HT1080 (cell line): Measurements from ENCODE around the gene SRGAP3. TPM values are rescaled to one million over a fixed set of nuclear protein-coding genes. Genes with fewer than 3 reads are reported as not detected.
"Not testable (repeated sequence)": the region's sequence is repeated elsewhere in the genome, so short reads cannot be mapped to it uniquely, and the experiment has no call there.

Experiments used
- DNase-seq: peaks from one replicate; pipeline ENCODE4 v3.0.0-alpha.2; 2015; ENCODE audit warnings: low read depth
- polyA plus RNA-seq, 2 experiments: library from polyadenylated mRNA; depleted of rRNA; stranded (reverse); fragments of >200 nt; gene quantifications; 2 replicates each; pipeline ENCODE4 v1.2.3, GENCODE V29; 2015
- total RNA-seq: library from RNA; depleted of rRNA; stranded (reverse); fragments of >200 nt; shearing (Covaris generic); gene quantifications from 2 replicates; pipeline ENCODE4 v1.2.3, GENCODE V29; 2014; rRNA removed

SRGAP3 gene
- 0.37 and 0.69 TPM in 2 replicates for total RNA-seq
- 1.1 and 4.0 TPM in 2 replicates for polyA plus RNA-seq (2015; cell fraction: cytosol; rRNA removed)
- 3.5 and 6.0 TPM in 2 replicates for polyA plus RNA-seq (2015; cell fraction: nucleus; rRNA removed)

DNA sequence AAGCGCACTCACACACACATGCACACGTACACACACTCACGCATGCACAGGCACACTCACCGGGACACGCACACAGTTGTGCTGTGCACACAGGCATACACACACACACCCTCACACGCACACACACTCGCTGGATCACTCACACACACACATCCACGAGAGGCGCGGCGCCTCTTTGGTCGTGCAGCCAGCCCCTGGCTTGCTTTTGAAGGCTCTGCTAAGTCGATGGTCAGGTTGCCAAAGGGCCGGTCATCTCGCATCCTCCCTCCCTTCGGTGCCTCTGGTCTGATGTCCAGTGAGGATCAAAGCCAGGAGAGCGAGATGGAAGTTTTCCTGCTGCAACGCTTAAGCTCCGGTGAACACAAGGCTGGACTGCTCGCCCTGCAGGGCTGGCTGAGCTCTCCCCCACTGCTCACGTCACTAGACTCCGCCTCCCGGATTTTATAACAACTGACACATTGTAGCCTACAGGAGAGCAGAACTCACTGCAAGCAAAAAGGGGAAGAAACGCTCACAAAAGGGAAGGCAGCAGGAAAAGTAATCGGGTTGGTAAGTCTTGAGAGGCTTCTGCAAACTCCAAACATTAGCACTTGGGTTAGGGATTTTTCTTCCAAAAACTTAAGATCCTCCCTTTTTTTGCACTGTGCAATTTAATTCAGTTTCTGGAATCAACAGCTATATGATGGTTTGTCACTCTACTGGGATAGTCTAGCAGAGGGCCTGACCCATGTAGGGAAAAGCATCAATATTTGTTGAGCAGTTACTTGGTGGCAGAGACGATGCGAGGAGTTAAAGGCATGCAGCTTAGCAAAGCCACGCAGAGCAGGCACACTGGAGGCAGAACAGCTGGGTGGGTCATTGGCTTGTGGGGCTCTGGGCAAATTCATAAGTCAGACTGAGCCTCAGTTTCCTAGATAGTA, at the start of gene SRGAP3:
TSS of gene SRGAP3 (minus strand) at position 374 of the 920 bp plus-strand sequence. CDS start 695 bp downstream, outside the sequence.
- DNase-seq = peak; percentile 87

DNA sequence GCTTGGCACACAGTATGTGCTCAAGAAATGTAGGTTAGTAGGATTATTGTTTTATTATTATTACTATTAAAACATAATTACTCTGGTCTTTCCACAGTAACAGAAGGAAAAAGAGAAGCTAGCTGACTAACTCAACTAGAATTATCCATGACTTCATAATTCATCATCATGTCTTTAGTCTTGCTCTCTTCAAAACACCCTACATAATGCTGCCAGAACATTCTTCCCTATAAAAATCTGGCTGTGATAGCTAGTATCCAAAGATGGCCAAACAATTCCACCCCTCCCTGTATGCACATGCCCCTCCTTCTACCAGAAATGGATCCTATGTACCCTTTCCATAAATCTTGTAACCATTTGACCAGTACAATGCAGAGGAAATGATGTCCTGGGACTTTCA, 48.8 kb upstream of the SRGAP3 start:
- DNase-seq = no peak

DNA sequence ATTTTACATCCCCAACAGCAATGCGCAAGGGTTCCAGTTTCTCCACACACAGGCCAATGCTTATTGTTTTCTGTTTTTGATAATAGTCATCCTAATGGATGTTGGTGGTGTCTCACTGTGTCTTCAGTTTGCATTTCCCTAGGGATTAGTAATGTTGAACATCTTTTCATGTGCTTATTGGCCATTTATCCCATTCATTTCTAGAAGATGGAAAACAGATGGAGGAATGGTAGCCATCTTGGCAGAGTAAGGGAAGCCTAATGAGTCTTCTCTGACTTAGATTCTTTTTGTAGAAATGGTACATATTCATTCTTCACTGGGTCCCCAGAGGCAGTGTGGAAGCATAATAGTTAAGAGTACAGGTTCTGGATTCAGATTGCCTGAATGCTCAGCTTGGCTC, 46.8 kb upstream of the SRGAP3 start:
- DNase-seq = no peak

DNA sequence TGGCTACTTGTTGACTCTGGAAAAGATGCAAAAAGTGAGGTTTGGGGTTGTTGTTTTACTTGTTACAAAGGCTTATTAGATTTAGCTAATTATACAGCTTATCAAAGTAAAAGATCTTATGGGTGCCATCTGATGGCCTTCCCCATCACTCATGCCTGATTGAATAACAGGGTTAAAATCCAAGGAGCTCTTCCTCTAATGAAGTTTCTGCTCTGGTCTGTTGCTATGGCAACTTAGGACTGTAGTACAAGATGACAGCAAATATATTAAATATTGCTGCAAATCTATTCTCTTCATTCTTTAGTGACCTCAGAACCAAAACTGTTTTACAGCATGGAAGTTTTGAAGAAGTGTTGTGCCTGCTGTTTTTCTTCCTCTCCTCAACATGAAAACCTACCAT, 45.6 kb upstream of the SRGAP3 start:
- no peak for DNase-seq

DNA sequence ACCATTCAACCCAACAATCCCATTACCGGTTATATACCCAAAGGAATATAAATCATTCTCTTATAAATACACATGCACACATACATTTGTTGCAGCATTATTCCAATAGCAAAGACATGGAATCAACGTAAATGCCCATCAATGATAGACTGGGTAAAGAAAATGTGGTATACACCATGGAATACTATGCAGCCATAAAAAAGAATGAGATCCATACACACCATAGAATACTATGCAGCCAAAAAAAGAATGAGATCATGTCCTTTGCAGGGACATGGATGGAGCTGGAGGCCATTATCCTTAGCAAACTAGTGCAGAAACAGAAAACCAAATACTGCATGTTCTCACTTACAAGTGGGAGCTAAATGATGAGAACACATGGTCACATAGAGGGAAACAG, 44.5 kb upstream of the SRGAP3 start:
- DNase-seq = not testable (repeated sequence)

DNA sequence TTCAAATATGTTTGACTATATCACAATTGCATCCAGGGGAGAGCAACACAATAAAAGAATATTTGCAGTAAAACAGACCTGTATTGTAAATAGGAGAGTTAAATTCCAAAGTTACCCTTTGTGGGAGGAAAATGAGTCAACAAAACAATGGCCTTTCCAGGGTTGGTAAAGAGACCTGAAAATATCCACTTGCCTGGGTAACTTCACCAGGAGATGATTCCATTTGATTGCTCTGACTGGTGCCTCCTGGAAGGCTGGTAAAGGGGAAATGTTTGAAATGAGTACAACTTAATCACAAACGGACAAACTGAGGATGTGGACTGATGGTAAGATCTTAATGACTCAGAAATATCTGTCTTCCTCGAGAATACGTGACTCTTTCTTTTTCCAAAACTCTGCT, 43.6 kb upstream of the SRGAP3 start:
- DNase-seq = peak; percentile 20

DNA sequence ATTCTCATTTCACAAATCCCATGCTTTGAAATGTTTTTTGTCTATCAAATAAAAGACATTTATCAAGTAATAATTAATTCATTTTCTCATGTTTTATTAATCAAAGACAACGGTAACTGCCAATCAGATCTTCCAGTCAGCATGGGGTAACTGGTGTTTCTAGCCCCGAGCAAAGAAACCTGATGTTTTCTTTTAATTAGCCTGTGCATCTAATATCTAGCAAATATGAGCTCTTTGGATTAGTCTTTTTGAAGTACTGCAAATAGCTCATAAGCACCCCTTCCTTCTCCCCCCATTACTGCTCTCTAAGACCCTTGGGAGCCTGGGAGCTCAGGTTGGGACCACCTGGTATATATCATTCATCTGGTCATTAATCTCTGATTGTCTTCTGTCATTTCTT, 43.1 kb upstream of the SRGAP3 start:
- DNase-seq = no peak

DNA sequence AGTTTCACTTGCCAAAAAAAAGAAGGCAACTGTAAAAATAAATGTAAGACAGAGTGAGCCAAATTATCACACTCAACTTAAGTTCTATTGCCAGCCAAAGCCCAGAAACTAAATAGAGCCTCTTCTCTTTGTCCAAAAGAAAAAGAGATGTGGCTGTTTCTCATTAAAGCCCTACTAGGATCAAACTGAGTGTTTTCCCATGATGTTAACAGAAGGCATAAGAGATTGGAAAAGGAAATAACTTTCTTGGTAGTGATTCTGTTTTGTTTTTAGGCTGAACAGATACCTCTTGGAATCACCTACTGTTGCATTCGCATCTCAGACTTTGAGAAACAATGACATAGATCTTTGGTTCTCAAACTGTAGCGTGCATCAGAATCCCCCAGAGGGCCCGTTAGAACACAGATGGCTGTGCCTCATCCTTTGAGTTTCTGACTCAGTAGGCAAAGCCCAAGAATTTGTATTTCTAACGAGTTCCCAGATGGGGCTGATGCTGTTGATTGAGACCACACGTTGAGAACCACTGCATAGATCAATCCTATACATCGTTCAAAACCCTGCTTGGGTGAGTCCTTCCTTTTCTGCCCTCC, 42.5 kb upstream of the SRGAP3 start:
- no peak for DNase-seq

DNA sequence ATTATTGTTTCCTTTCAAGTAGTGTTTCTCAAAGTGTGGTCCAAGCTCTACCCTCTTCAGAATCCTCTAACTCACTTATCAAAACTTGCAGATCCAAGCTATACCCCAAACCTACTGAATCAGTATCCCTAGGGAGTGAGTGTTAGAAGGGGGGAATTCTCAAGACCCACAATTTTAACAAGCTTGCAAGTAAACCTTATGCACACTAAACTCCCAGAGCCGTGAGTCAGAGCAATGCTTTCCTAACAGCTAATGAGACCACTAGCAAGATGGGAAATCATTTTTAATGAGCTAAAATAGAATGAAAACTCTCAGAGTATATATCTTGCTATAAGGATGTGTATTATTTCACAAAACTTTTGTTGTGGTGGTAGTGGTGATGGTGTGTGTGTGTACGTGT, 41.1 kb upstream of the SRGAP3 start:
- no peak for DNase-seq

DNA sequence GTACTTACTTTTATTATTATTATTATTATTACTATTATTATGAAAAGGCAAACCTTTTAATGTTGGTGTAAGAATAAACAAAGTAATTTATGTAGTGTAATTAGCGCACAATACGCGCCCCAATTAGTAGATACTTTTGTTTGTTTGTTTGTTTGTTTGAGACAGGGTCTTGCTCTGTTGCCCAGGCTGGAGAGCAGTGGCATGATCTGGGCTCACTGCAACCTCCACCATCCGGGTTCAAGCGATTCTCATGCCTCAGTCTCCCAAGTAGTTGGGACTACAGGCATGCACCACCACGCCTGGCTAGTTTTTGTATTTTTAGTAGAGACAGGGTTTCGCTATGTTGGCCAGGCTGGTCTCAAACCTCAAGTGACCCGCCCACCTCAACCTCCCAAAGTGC, 32.1 kb upstream of the SRGAP3 start:
- not testable (repeated sequence) for DNase-seq

DNA sequence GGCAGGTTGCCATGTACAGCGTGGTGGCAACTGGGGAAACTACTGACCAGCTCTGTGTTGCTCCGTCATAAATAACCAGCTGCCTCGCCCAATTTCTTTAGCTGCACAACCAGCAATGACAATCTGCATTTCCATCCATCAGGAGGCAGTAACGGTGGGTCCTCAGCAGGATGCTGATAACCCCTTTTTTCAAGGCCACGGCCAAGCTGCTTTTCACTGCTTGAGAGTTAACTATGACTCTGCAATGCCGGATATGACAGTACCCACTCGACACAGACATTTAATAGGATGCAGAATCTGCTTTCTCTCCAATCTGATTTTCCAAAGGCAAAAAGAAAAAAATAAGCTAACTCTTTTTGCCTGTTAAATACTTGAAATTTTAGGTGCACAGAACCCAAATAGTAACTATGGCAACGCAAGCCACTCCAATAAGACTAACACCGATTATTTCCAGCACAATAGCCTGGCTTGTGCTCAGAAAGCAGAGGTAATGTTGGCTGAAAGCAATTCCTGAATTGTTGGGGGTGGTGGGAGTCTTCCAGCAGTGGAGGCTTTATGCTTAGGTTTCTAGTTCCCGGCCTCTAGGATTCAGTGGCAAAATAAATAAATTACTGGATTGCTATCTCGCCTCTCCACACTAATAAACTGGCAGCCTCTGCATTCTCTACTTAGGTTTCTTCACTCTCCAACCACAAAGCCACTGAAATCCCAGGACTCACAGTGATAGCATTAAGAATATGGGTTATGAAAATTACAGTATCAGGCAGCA, 31.2 kb upstream of the SRGAP3 start:
- peak; percentile 32 for DNase-seq

DNA sequence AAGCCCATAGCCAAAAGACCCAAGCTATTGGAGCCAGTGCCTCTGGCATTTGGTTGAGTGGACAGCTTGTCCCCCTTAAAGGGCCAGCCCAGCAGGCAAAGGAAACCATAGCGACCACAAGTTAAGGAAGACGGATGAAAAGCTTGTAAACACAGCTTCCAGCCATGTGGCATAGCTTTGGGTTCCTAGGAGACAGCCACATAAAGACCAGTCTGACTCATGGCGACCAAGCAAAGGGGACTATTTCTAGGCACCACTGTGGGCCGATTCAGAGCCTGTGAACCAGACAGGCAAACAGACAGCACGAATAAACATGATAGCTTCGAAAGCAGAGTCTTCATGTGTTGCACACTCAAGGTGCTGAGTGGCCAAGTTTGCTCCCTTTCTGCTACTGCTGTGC, 30.5 kb upstream of the SRGAP3 start:
- peak; percentile 52 for DNase-seq

DNA sequence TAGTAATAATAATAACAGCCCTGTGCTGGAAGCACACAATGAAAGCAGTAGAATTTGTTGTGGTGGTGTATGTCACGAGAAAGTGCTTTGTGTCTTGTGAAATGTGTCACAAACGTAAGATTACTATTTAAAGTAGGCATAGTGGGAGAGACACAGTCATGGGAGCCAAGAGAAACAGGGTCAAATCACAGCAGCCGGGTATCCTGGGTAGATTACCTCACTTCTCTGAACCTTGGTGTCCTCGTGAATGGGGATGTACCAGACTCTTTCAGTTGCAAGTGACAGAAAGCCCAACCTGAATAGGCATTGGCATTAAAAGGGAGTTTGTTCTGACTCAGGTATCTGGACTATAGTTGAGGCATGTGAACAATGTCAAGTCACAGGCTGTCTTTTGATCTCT, 29.1 kb upstream of the SRGAP3 start:
- DNase-seq = no peak

DNA sequence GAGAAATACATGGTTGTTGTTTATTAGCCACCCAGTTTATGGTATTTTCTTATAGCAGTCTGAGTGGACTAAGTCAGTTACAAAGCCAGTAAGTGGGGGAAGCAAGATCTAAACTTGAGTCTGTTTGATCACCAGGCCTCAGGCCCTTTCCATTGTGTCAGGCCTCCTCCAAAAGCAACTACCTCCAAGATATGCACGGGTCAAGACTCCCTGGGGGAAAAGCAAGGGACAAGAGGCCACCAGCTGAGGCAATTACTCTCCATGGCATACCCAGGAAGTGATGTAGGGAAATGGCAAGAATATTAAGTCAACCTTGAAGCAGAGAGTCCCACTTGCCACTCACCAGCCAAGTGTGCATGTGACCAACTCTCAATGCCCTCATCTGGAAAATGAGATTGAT, 28.6 kb upstream of the SRGAP3 start:
- no peak for DNase-seq

DNA sequence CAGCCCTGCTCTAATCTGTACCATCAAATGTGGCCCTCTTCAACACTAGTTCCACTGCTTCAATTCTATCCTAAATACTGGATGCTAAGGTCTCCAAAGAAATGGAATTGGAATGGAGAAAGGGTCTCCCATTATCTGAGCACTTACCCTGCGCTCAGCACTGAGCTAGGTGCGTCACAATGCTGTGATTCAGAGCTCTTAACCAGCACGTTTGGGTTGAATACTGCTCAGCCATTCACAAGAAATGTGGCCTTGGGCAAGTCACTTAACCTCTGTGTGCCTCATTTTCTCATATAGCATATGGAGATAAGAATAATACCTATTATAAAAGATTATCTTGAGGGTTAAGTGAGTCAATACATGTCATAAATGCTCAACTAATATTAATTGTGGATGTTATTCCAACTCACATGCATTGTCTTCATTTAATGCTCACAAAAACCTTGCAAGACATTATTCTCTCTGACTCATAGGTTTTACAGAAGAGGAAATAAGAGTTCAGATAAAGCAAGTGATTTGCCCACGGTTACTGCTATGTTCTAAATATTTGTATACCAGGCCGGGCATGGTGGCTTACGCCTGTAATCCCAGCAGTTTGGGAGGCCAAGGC, 27.4 kb upstream of the SRGAP3 start:
- no peak for DNase-seq

DNA sequence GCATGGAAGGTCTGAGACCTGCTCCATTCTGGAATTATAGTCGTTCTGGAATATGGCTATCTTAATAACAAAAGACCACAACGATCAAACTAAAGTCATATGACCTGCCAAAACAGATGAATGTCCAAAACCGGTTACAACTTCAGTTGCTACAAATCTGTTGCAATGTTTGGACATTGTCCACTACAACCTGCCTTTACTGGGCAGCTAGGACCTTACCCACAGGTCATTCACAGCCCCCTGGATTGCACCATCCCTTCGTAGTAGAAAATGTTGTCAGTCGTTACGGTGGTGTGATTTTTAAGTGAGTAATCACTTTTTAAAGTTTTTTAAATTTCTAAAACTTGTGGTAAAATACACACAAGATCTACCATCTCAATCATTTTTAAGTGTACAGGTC, 22.5 kb upstream of the SRGAP3 start:
- no peak for DNase-seq

DNA sequence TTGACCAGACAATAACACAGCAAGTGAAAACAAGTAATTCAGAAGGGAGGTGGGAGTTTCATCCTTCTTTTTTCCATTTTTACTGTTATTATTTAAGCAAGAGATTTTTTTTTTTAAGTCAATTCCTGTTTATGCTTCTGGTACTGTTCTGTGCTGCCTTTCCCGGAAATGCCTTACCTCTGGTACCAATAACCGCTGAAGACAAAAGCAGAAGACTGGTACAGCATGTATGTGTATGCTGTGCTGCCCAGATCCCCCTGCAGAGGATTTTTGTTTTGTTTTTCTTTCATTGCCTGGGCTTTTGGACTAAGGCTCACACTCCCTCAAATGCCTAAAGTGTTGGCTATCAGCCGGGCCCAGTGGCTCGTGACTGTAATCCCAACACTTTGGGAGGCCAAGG, 21.3 kb upstream of the SRGAP3 start:
- no peak for DNase-seq

DNA sequence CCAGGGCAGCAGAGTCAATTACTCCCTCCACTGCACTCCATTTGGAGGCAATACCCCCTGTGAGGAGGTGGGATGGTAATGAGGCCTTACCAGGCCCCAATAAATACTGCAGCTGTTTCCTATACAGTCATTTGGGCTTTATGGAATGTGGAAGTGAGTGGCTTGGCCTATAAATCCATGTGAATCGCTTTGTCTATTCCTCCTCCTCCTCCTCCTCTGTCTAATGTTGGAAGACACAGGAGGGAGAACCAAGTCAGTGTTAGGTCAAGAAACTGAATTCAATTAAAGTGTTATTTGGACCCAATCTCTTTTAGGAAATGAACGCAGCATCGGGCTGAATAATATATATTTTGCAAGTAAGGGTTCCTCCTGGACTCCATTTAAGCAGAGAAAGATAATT, 17.3 kb upstream of the SRGAP3 start:
- DNase-seq = no peak

DNA sequence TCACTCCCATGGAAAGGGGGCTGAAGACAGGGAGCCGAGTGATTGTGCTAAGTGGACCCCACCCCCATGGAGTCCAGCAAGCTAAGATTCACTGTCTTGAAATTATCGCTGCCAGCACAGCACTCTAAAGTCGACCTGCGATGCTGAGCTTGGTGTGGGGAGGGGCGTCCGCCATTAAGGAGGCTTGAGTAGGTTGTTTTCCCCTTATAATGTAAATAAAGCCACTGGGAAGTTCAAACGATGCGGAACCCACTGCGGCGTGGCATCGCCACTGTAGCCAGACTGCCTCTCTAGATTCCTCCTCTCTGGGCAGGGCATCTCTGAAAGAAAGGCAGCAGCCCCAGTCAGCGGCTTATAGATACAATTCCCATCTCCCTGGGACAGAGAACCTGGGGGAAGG, 10.9 kb upstream of the SRGAP3 start:
- no peak for DNase-seq

DNA sequence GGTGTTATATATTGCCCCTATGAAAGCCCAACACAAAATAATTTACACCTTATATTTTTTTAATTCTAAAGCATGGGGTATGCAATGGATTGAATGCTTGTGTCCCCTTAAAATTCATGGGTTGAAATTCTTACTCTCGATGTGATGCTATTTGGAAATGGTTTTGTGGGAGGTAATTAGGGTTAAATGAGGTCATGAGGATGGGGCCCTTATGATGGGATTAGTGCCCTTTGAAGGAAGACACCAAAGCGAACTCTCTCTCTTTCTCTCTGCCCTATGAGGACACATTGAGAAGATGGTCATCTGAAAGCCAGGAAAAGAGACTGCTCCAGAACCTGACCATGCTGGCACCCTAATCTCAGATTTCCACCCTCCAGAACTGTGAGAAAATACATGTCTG, 7.6 kb upstream of the SRGAP3 start:
- no peak for DNase-seq

DNA sequence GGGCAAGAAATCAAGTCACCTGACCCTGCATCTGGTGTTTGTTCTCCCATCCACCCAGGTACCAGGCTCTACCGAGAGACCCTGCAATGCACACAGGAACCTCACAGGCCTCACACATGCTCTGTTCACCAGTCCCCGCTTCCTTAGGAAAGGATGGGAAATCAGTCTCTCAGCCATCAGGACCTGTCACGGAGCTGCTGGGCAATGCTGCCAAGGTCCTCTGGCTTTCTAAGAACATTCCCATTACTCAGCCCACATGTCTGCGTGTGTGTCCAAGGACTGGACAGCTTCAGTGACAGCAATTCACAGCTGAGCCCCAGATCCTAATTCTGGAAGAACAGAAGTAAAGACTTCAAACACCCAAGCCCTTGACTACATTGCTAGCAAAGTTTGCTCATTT, 6.5 kb upstream of the SRGAP3 start:
- no peak for DNase-seq

DNA sequence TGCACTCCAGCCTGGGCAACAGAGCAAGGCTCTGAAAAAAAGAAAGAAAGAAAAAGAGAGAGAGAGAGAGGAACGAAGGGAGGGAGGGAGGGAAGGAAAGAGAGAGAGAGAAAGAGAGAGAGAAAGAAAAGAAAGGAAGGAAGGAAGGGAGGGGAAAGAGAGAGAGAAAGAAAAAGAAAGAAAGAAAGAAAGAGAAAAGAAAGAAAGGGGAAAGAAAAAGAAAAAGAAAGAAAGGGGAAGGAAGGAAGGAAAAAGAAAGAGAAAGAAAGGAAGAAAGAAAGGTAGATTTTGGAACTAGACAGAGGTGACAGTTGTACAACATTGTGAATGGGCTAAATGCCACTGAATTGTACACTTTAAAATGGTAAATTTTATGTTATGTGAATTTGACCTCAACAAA, 5.3 kb upstream of the SRGAP3 start:
- no peak for DNase-seq
